ENCODE data around the gene SLC49A4.

Gene SLC49A4

DNA sequence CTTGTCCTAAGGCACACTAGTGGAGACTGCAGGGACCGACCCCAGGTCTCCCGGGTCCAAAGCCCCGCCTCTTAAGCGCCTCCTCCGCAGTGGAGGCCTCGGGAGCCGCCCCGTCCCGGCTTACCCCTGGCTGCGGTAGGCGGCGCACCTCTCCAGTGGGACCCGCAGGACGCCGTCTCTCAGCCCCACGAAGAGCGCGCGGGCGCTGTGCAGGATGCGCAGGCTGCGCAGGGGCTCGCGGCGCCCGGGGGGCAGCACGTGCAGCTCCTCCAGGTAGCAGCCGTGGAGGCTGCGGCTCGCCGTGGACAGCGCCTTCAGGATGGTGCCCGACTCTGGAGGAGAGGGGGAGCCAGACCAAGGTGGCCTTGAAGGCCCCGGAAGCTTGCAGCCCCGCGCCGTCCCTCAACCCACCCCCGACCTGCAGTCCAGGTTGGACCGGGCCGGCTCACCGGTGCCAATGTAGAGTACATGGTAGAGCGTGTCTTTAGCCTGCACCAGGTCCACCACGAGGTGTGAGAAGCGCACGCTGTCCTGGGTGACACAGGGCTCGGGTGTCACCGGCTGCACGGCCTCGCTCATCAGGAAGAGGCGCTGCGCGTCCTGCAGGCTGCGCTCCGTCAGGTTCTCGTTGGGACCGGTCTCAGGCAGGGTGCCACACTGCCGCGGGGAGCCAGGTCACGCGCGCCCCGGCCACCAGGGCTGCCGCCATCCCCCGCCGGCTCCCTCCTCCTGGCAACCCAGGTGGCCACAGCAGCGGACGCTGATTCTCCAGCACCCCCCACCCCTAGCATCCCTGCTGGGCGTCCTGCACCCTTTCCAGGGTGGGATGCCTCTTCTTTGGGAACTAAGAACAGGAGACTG, 127.2 kb downstream of the SLC49A4 start:
- DNase-seq (ENCODE audit: low spot score): peak; percentile 71
- TF ChIP-seq, protein P1, sequence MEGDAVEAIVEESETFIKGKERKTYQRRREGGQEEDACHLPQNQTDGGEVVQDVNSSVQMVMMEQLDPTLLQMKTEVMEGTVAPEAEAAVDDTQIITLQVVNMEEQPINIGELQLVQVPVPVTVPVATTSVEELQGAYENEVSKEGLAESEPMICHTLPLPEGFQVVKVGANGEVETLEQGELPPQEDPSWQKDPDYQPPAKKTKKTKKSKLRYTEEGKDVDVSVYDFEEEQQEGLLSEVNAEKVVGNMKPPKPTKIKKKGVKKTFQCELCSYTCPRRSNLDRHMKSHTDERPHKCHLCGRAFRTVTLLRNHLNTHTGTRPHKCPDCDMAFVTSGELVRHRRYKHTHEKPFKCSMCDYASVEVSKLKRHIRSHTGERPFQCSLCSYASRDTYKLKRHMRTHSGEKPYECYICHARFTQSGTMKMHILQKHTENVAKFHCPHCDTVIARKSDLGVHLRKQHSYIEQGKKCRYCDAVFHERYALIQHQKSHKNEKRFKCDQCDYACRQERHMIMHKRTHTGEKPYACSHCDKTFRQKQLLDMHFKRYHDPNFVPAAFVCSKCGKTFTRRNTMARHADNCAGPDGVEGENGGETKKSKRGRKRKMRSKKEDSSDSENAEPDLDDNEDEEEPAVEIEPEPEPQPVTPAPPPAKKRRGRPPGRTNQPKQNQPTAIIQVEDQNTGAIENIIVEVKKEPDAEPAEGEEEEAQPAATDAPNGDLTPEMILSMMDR (IDR thresholded peaks at IDR 0.05; ENCODE audit: borderline replicate concordance, control extremely low read depth, extremely low read depth, insufficient read depth, missing control alignments): peak; percentile 7
- in situ Hi-C loops (cut with MboI; ENCODE audit: low sequenced_read_pairs, unreplicated experiment): no loop called here

DNA sequence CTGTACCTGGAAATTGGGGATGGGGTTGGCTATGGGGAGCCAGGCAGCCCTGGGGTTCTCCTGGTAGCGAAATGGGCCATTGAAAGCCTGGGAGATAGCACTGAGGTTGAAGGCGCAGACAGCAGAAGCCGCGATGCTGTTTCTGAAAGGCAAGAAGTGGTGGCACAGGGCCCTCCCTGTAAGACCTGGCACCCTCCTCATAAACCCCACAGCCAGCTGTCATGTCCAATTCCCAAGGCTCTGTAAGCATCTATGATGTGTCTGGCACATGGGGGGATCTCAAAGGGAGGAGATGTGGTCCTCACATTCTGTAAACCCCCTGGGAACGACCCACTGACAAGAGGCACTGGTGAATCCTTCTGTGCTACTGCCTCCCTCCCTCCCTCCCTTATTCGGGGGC, 128.7 kb downstream of the SLC49A4 start:
- DNase-seq (ENCODE audit: low spot score): no peak
- in situ Hi-C loops (cut with MboI; ENCODE audit: low sequenced_read_pairs, unreplicated experiment): no loop called here
- TF ChIP-seq, protein P1 (IDR thresholded peaks at IDR 0.05; ENCODE audit: borderline replicate concordance, control extremely low read depth, extremely low read depth, insufficient read depth, missing control alignments): no peak

DNA sequence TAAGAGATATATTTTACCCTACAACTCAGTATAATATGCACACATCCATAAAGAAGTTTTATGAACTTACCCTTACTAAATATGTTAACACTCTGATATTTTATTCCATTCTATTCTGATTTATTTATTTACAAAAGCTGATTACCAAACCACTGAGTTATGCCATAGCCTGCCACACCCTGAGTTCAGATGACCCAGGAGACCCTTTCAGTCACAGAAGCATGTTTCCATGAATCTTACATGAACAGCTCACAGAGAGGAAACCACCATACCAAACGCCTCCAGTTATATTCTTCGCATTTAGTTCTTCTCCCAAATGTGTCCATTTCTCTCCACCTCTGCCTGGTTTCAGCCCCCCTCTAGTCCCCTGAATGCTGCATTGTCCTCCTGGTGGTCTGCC, 129.2 kb downstream of the SLC49A4 start:
- in situ Hi-C loops (cut with MboI; ENCODE audit: low sequenced_read_pairs, unreplicated experiment): no loop called here
- no peak for DNase-seq (ENCODE audit: low spot score)
- TF ChIP-seq, protein P1 (IDR thresholded peaks at IDR 0.05; ENCODE audit: borderline replicate concordance, control extremely low read depth, extremely low read depth, insufficient read depth, missing control alignments): no peak

DNA sequence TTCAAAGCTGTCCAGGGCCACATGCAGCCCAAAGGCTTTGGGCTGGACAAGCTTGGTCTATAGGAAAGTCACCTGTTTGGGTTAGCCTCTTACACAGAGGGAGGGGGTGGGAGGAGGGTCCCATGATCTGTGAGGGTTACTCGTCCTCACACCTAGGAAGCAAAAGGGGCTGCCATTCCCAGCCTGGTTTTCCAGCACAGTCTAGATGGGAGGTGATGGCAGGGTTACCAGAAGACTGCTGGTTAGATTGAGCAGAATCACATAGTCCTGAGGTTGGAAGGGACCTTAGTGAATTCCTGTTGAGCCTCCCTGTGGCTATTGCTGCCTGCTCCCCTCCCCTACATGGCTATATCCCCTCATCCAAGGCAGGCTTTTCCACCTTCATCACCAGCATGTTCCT, 130.9 kb downstream of the SLC49A4 start:
- TF ChIP-seq, protein P1 (IDR thresholded peaks at IDR 0.05; ENCODE audit: borderline replicate concordance, control extremely low read depth, extremely low read depth, insufficient read depth, missing control alignments): no peak
- DNase-seq (ENCODE audit: low spot score): no peak
- in situ Hi-C loops (cut with MboI; ENCODE audit: low sequenced_read_pairs, unreplicated experiment): no loop called here

DNA sequence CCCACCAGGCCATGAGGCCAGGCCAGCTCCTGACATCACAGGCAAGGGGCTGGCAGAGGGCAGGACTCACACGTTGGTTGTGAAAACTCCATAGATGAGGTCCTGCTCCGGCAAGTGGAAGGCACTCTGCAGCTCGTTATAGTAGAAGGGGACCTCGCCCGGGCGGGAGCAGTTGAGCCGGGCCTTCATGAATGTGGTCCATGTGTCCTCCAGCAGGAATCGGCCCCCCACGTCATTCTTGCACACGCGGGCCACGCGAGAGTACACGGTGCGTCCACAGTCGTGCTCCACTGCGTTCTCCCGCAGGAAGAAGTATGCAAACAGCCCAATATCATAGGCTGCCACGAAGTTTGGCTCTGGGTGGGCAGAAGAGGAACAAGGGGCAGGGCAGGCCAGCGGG, 131.5 kb downstream of the SLC49A4 start:
- DNase-seq (ENCODE audit: low spot score): no peak
- TF ChIP-seq, protein P1 (IDR thresholded peaks at IDR 0.05; ENCODE audit: borderline replicate concordance, control extremely low read depth, extremely low read depth, insufficient read depth, missing control alignments): no peak
- in situ Hi-C loops (cut with MboI; ENCODE audit: low sequenced_read_pairs, unreplicated experiment): no loop called here

DNA sequence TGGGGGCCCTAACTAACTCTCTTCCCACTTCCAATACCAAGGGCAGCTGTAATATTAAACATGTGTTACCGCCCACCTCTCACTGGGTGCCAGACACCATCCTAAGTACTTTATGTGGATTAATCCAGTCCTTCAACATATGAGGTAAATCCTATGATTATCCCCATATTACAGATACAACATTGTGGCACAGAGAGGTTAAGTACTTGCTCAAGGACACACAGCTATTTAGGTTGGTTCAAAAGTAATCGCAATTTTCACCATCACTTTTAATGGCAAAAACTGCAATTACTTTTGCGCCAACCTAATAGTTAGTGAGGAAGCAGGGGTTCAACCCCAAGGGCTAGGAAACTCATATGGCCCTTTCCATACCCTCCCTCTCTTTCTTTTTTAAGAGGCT, 131.9 kb downstream of the SLC49A4 start:
- in situ Hi-C loops (cut with MboI; ENCODE audit: low sequenced_read_pairs, unreplicated experiment): no loop called here
- no peak for DNase-seq (ENCODE audit: low spot score)
- TF ChIP-seq, protein P1 (IDR thresholded peaks at IDR 0.05; ENCODE audit: borderline replicate concordance, control extremely low read depth, extremely low read depth, insufficient read depth, missing control alignments): no peak

Measured in GM13976 (cell line).